Measurements from ENCODE around the gene SLC15A5.

DNA sequence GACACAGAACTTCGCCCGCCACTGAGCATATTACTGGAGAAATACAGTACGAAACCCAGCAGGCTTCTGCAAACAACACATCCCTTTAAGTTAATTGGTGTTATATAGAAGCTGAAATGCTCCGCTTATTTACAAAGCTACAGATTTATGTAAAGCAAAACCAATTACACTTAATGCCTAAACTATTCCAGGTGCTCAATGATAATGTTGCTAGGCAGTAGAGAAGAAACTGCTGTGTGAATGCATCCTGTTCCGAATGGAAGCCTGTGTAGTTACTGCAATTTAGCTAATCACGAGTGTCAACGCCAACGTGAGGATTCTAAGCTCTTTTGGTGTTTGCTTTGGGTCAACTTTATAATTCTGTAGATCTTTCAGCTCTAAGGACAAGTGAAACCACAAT is 89.8 kb downstream of the SLC15A5 start:
- TF ChIP-seq EP300 (IDR thresholded peaks at IDR 0.05) (no peak), POLR2A (IDR thresholded peaks at IDR 0.05) (no peak), POLR2AphosphoS5 (IDR thresholded peaks at IDR 0.05) (no peak)
- TF ChIP-seq, protein P1, sequence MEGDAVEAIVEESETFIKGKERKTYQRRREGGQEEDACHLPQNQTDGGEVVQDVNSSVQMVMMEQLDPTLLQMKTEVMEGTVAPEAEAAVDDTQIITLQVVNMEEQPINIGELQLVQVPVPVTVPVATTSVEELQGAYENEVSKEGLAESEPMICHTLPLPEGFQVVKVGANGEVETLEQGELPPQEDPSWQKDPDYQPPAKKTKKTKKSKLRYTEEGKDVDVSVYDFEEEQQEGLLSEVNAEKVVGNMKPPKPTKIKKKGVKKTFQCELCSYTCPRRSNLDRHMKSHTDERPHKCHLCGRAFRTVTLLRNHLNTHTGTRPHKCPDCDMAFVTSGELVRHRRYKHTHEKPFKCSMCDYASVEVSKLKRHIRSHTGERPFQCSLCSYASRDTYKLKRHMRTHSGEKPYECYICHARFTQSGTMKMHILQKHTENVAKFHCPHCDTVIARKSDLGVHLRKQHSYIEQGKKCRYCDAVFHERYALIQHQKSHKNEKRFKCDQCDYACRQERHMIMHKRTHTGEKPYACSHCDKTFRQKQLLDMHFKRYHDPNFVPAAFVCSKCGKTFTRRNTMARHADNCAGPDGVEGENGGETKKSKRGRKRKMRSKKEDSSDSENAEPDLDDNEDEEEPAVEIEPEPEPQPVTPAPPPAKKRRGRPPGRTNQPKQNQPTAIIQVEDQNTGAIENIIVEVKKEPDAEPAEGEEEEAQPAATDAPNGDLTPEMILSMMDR (IDR thresholded peaks at IDR 0.05), result no peak

Data from suprapubic skin (tissue), 4 donors.